Subcutaneous abdominal adipose tissue (tissue), 5 donors: ENCODE measurements around the gene PFAS.

Source experiments
- H3K27ac ChIP-seq: one replicate; pipeline ENCODE4 v1.7.0; 2013; ENCODE audit warnings: low read depth, mild to moderate bottlenecking, inconsistent platforms, low read length, moderate library complexity
- H3K27me3 ChIP-seq, 5 donors: one replicate each; pipeline ENCODE4 v1.7.0; 2013; ENCODE audit warnings: low read length in 5 of 5, inconsistent platforms in 1 of 5; ENCODE audit not compliant: control insufficient read depth in 5 of 5, insufficient read depth in 4 of 5
- H3K36me3 ChIP-seq, 5 donors: one replicate each; pipeline ENCODE4 v1.7.0; 2013; ENCODE audit warnings: low read length in 5 of 5; ENCODE audit not compliant: control insufficient read depth in 5 of 5, insufficient read depth in 5 of 5
- H3K4me1 ChIP-seq, 5 donors: one replicate each; pipeline ENCODE4 v1.7.0; 2013; ENCODE audit warnings: low read length in 5 of 5, mild to moderate bottlenecking in 3 of 5, moderate library complexity in 1 of 5; ENCODE audit not compliant: control insufficient read depth in 5 of 5, insufficient read depth in 5 of 5
- H3K4me3 ChIP-seq, 5 donors: one replicate each; pipeline ENCODE4 v1.7.0; 2013; ENCODE audit warnings: low read length in 5 of 5, low read depth in 1 of 5
- H3K9ac ChIP-seq, 5 donors: one replicate each; pipeline ENCODE4 v1.7.0; 2013; ENCODE audit warnings: low read length in 5 of 5, mild to moderate bottlenecking in 4 of 5, moderate library complexity in 3 of 5
- H3K9me3 ChIP-seq, 5 donors: one replicate each; pipeline ENCODE4 v1.7.0; 2013; ENCODE audit warnings: low read length in 5 of 5; ENCODE audit not compliant: control insufficient read depth in 5 of 5
- donor health status: healthy.
- donor health status: healthy.
- donor health status: healthy.
- donor health status: healthy.
- donor health status: healthy.

Gene PFAS

DNA sequence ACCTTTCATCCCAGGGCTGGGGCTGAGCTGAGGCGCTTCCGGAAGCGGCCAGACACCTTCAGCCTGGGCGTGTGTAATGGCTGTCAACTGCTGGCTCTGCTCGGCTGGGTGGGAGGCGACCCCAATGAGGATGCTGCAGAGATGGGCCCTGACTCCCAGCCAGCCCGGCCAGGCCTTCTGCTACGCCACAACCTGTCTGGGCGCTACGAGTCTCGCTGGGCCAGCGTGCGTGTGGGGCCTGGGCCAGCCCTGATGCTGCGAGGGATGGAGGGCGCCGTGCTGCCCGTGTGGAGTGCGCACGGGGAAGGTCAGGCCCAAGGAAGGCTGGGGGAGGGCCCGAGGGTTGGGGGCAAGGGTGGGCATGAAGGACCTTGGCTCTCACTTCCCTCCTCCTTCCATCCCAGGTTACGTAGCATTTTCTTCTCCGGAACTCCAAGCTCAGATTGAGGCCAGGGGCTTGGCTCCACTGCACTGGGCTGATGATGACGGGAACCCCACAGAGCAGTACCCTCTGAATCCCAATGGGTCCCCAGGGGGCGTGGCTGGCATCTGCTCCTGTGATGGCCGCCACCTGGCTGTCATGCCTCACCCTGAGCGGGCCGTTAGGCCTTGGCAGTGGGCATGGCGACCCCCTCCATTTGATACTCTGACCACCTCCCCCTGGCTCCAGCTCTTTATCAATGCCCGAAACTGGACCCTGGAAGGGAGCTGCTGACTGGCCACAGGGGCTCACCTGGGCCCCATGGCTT, 19.6 kb downstream of the PFAS start:
- no peaks in the 10 kb centered on the region for H3K4me1 ChIP-seq
- no peak overlapping the region for H3K4me3 ChIP-seq
- no peak overlapping the region for H3K9ac ChIP-seq
- no peaks in the 10 kb centered on the region for H3K9me3 ChIP-seq
- H3K27ac ChIP-seq = no peak overlapping the region
- H3K27me3 ChIP-seq = no peaks in the 10 kb centered on the region
- peaks cover 0 to 60% (median 52%) of the 10 kb centered on the region in 5 donors for H3K36me3 ChIP-seq

DNA sequence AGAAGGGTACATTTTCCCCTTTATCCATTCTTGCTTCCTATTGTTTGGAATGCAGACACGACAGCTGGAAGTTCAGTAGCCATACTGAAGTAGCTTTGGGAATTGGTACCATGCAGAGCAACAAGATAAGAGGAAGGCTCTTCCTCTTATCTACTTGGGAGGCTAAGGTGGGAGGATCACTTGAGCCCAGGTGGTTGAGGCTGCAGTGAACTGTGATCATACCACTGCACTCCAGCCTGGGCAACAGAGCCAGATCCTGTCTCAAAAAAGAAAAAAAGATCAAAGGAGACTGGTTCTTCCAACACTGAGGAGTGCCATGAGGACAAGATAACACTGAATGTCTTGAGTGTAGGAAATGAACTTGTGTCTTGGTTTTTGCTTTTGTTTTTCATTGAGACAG, 23.3 kb downstream of the PFAS start:
- no peaks in the 10 kb centered on the region for H3K4me1 ChIP-seq
- peaks cover 0 to 23% (median 16%) of the 10 kb centered on the region in 5 donors for H3K36me3 ChIP-seq
- no peak overlapping the region for H3K9ac ChIP-seq
- H3K9me3 ChIP-seq = no peaks in the 10 kb centered on the region
- no peaks in the 10 kb centered on the region for H3K27me3 ChIP-seq
- H3K4me3 ChIP-seq = no peak overlapping the region
- H3K27ac ChIP-seq = no peak overlapping the region

DNA sequence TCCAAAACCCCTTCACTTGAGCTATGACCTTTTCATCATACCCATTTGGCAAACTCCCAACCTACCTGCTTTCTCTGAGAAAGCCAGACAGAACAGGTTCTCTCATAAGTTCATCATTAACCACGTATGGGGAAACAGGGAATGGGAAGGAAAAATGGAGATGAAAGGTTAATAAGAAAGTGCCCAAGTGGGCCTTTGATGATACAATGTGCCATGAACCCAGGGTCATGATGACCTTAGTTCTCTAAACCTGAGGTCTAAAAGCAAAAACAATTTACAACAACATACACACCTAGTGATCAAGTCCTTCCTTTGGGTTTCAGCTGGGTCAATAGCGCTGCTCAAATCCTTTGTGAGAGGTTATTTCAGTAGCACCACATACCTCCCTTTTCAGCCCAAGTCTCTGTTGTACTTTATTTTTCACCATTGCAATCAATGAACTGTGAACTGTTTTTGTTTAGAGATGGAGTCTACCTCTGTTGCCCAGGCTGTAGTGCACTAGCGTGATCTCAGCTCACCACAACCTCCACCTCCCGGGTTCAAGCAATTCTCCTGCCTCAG, 24.9 kb downstream of the PFAS start:
- peaks cover 0 to 3% (median 0%) of the 10 kb centered on the region in 5 donors for H3K4me1 ChIP-seq
- H3K27ac ChIP-seq = no peak overlapping the region
- H3K9ac ChIP-seq = no peak overlapping the region
- H3K9me3 ChIP-seq = no peaks in the 10 kb centered on the region
- H3K36me3 ChIP-seq = peaks cover 0 to 14% (median 7%) of the 10 kb centered on the region in 5 donors
- no peaks in the 10 kb centered on the region for H3K27me3 ChIP-seq
- no peak overlapping the region for H3K4me3 ChIP-seq

DNA sequence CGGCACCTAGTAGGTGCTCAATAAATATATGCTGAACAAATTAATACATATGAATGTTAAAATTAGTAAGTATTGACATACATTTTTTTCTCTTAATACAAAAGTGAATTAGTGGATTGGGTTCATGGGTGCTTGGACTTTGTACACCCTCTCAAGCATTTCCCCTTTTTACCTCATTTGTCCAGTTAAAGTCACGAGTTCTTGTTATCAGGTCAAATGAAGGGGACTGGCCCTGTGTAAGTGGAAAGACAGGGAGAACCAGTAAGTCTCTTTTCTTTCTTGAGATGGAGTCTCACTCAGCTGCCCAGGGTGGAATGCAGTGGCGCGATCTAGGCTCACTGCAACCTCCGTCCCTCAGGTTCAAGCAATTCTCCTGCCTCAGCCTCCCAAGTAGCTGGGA, 25.7 kb downstream of the PFAS start:
- peaks cover 0 to 11% (median 4%) of the 10 kb centered on the region in 5 donors for H3K4me1 ChIP-seq
- no peaks in the 10 kb centered on the region for H3K27me3 ChIP-seq
- peaks cover 0 to 7% (median 0%) of the 10 kb centered on the region in 5 donors for H3K36me3 ChIP-seq
- H3K9ac ChIP-seq = no peak overlapping the region
- H3K27ac ChIP-seq = no peak overlapping the region
- H3K4me3 ChIP-seq = no peak overlapping the region
- H3K9me3 ChIP-seq = no peaks in the 10 kb centered on the region

DNA sequence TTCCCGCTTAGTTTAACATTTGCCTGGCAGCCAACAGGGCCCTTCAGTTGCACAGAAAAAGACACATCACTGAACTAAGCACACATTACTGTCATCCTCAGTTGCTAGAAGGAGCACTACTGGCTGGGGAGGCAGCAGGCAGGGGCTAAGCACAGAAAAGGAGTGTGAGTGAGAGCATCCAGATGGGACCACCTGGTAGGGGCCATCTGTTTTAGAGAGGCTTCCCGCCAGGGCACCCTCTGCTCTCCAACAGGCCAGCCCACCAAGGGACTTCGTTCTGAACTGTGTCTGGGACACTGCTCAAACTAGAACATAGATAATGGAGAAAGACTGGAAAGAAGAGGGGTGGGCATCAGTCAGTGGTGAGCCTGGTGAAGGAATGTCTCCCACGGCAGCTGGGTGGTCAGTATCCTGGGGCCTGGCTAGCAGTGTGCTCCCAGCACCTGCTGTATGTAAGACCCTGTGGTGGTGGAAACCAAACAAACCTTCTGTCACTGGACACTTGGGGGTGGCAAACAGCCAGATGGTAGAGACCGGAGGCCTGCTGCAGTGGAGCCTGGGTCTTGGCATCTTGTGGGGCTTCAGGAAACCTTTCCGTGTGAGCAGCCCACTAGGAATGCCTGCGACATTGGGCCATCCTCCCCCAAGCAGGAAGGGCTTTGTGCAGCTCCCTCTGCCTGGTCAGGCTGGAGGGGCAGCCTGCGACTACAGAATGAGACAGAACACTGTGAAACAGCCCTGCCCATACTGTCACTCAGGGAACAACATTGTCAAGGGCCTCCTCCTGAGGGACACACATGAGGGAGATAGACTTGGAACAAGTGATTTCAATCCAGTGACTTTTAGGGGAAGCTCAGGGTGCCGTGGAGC, 26.6 kb downstream of the PFAS start:
- peaks cover 0 to 14% (median 7%) of the 10 kb centered on the region in 5 donors for H3K4me1 ChIP-seq
- no peak overlapping the region for H3K9ac ChIP-seq
- H3K27me3 ChIP-seq = no peaks in the 10 kb centered on the region
- H3K27ac ChIP-seq = no peak overlapping the region
- H3K36me3 ChIP-seq = no peaks in the 10 kb centered on the region
- no peaks in the 10 kb centered on the region for H3K9me3 ChIP-seq
- no peak overlapping the region for H3K4me3 ChIP-seq

DNA sequence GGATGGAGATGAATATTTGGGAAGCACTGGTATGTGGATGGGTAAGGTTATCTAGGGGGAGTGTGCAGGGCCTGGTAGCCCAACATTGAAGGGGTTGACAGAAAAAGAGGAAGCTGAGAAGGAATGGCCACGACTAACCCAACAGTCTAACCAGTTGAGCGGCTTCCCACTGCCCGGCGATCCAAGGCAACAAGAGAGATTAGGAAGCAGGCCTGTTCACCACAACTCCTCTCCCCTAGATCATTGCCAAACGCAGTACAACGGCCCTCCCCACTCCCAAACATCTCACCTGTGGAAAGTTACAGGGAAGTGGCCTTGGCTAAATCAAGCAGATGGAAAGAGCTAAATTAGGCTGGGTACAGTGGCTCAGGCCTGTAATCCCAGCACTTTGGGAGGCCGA, 28.2 kb downstream of the PFAS start:
- no peak overlapping the region for H3K4me3 ChIP-seq
- no peaks in the 10 kb centered on the region for H3K27me3 ChIP-seq
- no peak overlapping the region for H3K9ac ChIP-seq
- H3K36me3 ChIP-seq = no peaks in the 10 kb centered on the region
- no peak overlapping the region for H3K27ac ChIP-seq
- H3K9me3 ChIP-seq = no peaks in the 10 kb centered on the region
- H3K4me1 ChIP-seq = peaks cover 0 to 22% (median 15%) of the 10 kb centered on the region in 5 donors

DNA sequence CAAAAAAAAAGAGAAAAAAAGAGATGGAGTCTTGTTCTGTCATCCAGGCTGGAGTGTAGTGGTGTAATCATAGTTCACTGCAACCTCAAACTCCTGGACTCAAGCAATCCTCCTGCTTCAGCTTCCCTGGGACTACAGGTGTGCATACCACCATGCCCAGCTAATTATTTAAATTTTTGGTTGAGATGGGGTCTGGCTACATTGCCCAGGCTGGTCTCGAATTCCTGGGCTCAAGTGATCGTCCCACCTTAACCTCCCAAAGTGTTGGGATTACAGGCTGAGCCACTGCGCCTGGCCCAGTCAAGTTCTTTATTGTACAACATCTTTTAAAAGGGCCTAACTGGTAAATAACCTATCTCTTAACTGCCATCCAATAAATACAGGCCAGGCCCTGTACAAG, 33.3 kb downstream of the PFAS start:
- H3K9me3 ChIP-seq = no peaks in the 10 kb centered on the region
- H3K36me3 ChIP-seq = no peaks in the 10 kb centered on the region
- no peak overlapping the region for H3K4me3 ChIP-seq
- H3K27me3 ChIP-seq = no peaks in the 10 kb centered on the region
- H3K27ac ChIP-seq = no peak overlapping the region
- peaks cover 0 to 35% (median 29%) of the 10 kb centered on the region in 5 donors for H3K4me1 ChIP-seq
- H3K9ac ChIP-seq = no peak overlapping the region

DNA sequence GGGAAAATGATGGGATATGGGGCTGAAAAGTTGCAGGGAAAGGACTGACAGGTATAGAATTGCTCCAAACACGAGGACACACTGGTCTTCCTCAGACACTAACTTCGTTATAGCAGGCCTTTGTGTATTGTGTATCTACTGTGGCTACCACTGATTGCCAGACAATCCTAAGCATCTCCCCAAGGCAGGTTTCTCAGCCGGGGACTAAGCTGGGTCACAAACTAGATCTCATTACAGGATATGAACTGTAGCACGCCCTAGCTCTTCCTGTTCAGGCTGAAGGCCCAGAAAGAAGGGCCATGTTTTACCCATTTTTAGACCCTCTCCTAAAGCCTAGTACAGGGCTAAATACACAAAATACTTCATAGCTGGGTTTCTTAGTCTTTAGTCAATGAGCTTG, 34.3 kb downstream of the PFAS start:
- peaks cover 0 to 42% (median 37%) of the 10 kb centered on the region in 5 donors for H3K4me1 ChIP-seq
- no peak overlapping the region for H3K9ac ChIP-seq
- H3K36me3 ChIP-seq = no peaks in the 10 kb centered on the region
- no peak overlapping the region for H3K27ac ChIP-seq
- no peak overlapping the region for H3K4me3 ChIP-seq
- no peaks in the 10 kb centered on the region for H3K9me3 ChIP-seq
- H3K27me3 ChIP-seq = no peaks in the 10 kb centered on the region

DNA sequence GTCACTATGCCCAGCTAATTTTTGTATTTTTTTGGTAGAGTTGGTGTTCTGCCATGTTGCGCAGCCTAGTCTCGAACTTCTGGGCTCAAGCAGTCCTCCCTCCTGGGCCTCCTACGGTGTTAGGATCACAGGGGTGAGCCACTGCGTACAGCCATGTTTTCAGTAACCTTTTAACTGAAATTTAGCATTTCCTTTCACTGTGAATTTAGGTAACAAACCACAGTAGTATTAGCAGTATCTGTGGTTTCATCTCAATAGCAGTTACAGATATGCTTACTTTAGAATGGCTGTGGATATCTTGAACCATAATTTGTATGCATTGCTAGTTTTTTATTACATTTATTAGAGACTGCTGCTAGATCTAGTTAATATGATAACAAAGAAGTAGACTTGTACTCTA, 35.0 kb downstream of the PFAS start:
- no peak overlapping the region for H3K27ac ChIP-seq
- H3K9ac ChIP-seq = no peak overlapping the region
- no peaks in the 10 kb centered on the region for H3K9me3 ChIP-seq
- no peaks in the 10 kb centered on the region for H3K27me3 ChIP-seq
- H3K4me1 ChIP-seq = peaks cover 0 to 45% (median 41%) of the 10 kb centered on the region in 5 donors
- H3K36me3 ChIP-seq = no peaks in the 10 kb centered on the region
- no peak overlapping the region for H3K4me3 ChIP-seq
